Body of pancreas (tissue), 4 donors: ENCODE measurements around the gene CD3D. TPM values are rescaled to one million over a fixed set of nuclear protein-coding genes. Genes with fewer than 3 reads are reported as not detected.

Experiments used
- ATAC-seq: fragments of 150-250 bp; one replicate; pipeline ENCODE4 v1.9.1; 2016
- DNase-seq, 4 donors: peaks; one replicate each; pipeline ENCODE4 v3.0.0-alpha.2; 2019
- H3K27ac ChIP-seq, 4 donors: fragments of 200-600 bp; sonication (generic); 1 replicate in 3 of 4; 2 replicates in 1 of 4; pipeline versions ENCODE4 v1.5.1 to v1.6.1; 2016 to 2019; ENCODE audit warnings: mild to moderate bottlenecking in 1 of 4, mixed read lengths in 1 of 4, moderate library complexity in 1 of 4
- H3K27me3 ChIP-seq, 2 donors: fragments of 200-600 bp; sonication (generic); one replicate each; pipeline ENCODE4 v1.6.0; 2016; ENCODE audit warnings: mild to moderate bottlenecking in 1 of 2
- H3K36me3 ChIP-seq, 2 donors: fragments of 200-600 bp; sonication (generic); replicated peaks in 1 of 2; 2 replicates each; pipeline ENCODE4 v1.5.1; 2016; ENCODE audit warnings: low read depth in 2 of 2; ENCODE audit not compliant: insufficient read depth in 1 of 2
- H3K4me1 ChIP-seq: fragments of 200-600 bp; sonication (generic); one replicate; pipeline ENCODE4 v1.6.0; 2016
- H3K4me3 ChIP-seq, 2 donors: fragments of 200-600 bp; sonication (generic); 1 replicate in 1 of 2; 2 replicates in 1 of 2; pipeline ENCODE4 v1.5.1; 2016 to 2019
- H3K9me3 ChIP-seq, 3 donors: fragments of 200-600 bp; sonication (generic); 1 replicate in 2 of 3; 2 replicates in 1 of 3; pipeline ENCODE4 v1.5.1; 2016
- POLR2A ChIP-seq, 3 donors: fragments of 450-650 bp; IDR thresholded peaks; one replicate each; pipeline ENCODE4 v1.6.1; 2016; ENCODE audit warnings: antibody characterized with exemption in 3 of 3, mild to moderate bottlenecking in 2 of 3
- WGBS, 2 donors: methylation state at CpG; one replicate each; pipeline ENCODE4 v1.1.5; 2017; 5-methylcytosine and 5-hydroxymethylcytosine counted together
- intact Hi-C: fragments of 100-400 bp; cut with DNase I; formaldehyde crosslinking; loops from one replicate; pipeline ENCODE4 v1.15.1; 2023
- total RNA-seq, 2 donors: library from RNA; depleted of rRNA; stranded (reverse); fragments of >200 nt; gene quantifications; one replicate each; pipeline ENCODE4 v1.1.0, GENCODE V29; 2016
- TF ChIP-seq, protein P1 (sequence below), 7 experiments: fragments of 450-650 bp in 4 of 7; fragments of 200-600 bp in 3 of 7; sonication (generic) in 3 of 7; IDR thresholded peaks; one replicate each; pipeline ENCODE4 v1.5.1; 2016 to 2019; ENCODE audit warnings: antibody characterized with exemption in 7 of 7

Gene CD3D
- total RNA-seq, 2 donors from 2014 or later, result 1.6 TPM; not detected in 1

DNA sequence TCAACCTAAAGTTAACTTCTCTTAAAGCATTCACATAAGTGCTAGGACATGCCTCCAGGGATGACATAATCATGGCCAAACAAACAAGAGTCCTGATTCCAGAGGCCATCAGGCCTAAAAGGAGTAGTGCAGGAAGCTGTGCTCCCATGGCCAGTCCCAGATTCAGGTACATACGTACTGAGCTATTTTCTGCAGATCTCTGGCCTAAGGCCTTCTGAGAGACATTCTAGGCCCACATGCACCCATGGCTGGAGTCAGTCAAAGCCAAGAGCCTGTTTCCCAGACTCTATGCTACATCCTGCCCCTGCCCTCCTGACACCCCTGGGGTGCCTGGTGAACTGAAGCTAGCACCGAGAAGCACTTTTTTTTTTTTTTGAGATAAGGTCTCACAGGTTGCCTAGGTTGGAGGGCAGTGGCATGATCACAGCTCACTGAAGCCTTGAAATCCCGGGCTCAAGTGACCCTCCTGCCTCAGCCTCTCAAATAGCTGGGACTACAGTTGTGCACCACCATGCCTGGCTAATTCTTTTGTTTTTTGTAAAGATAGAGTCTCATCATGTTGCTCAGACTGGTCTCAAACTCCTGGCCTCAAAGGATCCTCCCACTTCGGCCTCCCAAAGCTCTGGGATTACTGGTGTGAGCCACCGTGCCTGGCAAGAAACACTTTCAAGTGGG, 553 bp downstream of the CD3D start:
- intact Hi-C loops, result no loop called here
- Histone ChIP-seq H3K4me3 (no peak overlapping the region), H3K9me3 (no peaks in the 10 kb centered on the region), H3K27ac (no peak overlapping the region), H3K4me1 (no peaks in the 10 kb centered on the region), H3K36me3 (no peaks in the 10 kb centered on the region), H3K27me3 (no peaks in the 10 kb centered on the region)
- WGBS, 2 donors, result 73 to 75% methylated on average over 4 to 5 of the region's 5 CpGs
- no peak for ATAC-seq
- DNase-seq, result no peak
- no peak for TF ChIP-seq POLR2A (IDR thresholded peaks at IDR 0.05)
- TF ChIP-seq, protein P1, sequence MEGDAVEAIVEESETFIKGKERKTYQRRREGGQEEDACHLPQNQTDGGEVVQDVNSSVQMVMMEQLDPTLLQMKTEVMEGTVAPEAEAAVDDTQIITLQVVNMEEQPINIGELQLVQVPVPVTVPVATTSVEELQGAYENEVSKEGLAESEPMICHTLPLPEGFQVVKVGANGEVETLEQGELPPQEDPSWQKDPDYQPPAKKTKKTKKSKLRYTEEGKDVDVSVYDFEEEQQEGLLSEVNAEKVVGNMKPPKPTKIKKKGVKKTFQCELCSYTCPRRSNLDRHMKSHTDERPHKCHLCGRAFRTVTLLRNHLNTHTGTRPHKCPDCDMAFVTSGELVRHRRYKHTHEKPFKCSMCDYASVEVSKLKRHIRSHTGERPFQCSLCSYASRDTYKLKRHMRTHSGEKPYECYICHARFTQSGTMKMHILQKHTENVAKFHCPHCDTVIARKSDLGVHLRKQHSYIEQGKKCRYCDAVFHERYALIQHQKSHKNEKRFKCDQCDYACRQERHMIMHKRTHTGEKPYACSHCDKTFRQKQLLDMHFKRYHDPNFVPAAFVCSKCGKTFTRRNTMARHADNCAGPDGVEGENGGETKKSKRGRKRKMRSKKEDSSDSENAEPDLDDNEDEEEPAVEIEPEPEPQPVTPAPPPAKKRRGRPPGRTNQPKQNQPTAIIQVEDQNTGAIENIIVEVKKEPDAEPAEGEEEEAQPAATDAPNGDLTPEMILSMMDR (IDR thresholded peaks at IDR 0.05), result no peak

GRCh38 chr11:118341261-118341660, 1.2 kb downstream of the CD3D start:
- DNase-seq (no peak), ATAC-seq (no peak)
- Histone ChIP-seq H3K27ac (no peak overlapping the region), H3K27me3 (no peaks in the 10 kb centered on the region), H3K36me3 (no peaks in the 10 kb centered on the region), H3K4me3 (no peak overlapping the region), H3K9me3 (no peaks in the 10 kb centered on the region), H3K4me1 (no peaks in the 10 kb centered on the region)
- TF ChIP-seq POLR2A (IDR thresholded peaks at IDR 0.05), result no peak
- TF ChIP-seq, protein P1 (IDR thresholded peaks at IDR 0.05), result no peak
- 80 to 87% methylated on average over 3 of the region's 3 CpGs for WGBS, 2 donors
- intact Hi-C loops, result no loop called here

DNA sequence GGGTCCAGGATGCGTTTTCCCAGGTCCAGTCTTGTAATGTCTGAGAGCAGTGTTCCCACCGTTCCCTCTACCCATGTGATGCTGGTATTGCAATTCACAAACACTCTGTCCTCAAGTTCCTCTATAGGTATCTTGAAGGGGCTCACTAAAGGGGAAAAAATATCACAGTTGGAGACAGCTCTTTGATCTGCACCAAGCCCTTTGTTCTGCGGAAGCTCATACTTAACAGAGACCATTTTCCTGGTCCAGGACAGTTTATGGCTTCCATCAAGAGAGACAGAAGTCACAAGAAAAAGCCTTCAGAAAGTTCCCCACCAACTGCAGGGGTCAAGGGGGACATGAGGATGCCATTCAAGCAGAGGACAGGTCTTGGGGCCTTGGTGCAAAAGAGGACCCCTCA, 2.1 kb downstream of the CD3D start:
- intact Hi-C loops, result no loop called here
- H3K4me1 ChIP-seq, result no peaks in the 10 kb centered on the region
- H3K27ac ChIP-seq, result no peak overlapping the region
- 78% methylated on average over 3 of the region's 3 CpGs for WGBS, 2 donors
- H3K4me3 ChIP-seq, result no peak overlapping the region
- H3K27me3 ChIP-seq, result no peaks in the 10 kb centered on the region
- DNase-seq (no peak), ATAC-seq (no peak)
- no peaks in the 10 kb centered on the region for H3K9me3 ChIP-seq
- no peaks in the 10 kb centered on the region for H3K36me3 ChIP-seq
- no peak for TF ChIP-seq POLR2A (IDR thresholded peaks at IDR 0.05)
- TF ChIP-seq, protein P1 (IDR thresholded peaks at IDR 0.05), result no peak

GRCh38 chr11:118339281-118339961, 3.1 kb downstream of the CD3D start:
- intact Hi-C loops, result no loop called here
- Histone ChIP-seq H3K27me3 (no peaks in the 10 kb centered on the region), H3K36me3 (no peaks in the 10 kb centered on the region), H3K4me3 (no peak overlapping the region), H3K9me3 (no peaks in the 10 kb centered on the region), H3K4me1 (no peaks in the 10 kb centered on the region), H3K27ac (no peak overlapping the region)
- no peak for TF ChIP-seq POLR2A (IDR thresholded peaks at IDR 0.05)
- TF ChIP-seq, protein P1 (IDR thresholded peaks at IDR 0.05), result no peak
- no peak for DNase-seq
- no peak for ATAC-seq
- 87% methylated on average over 5 of the region's 5 CpGs for WGBS, 2 donors
